NK-92 treated with Interleukin-12 subunit alpha and Interleukin-12 subunit beta, amount 100 ng/mL, for 24 hours (cell line): ENCODE data around the gene PRSS36.

Experiments
- DNase-seq: peaks from one replicate; lab custom pipeline; 2025; lab: John Stamatoyannopoulos, UW

PRSS36 gene

GRCh38 chr16:31099860-31100638 lies 49.8 kb downstream of the PRSS36 start:
- DNase-seq: no peak

GRCh38 chr16:31094424-31095120 lies 55.3 kb downstream of the PRSS36 start, which contains the start of gene VKORC1:
VKORC1 (minus strand) TSS chr16:31094797; CDS start chr16:31094729, 68 bp downstream.
- peak; percentile 82 for DNase-seq

DNA sequence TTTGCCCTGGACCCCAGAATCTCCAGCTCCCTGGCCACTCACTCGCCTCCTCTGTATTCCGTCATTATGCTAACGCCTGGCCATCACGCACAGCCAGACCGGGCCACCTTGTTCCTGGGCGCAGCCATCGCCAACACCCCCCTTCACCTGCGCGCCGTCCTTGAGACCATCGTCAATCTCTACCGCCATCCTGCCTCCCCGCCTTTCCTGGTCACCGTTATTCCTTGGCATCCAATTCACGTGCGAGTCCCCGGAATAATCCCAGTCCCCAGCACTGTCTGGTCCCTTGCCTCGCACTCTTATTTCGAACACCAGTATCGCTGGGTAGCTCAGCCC lies 55.8 kb downstream of the PRSS36 start:
- DNase-seq: no peak

GRCh38 chr16:31093132-31093703 lies 56.6 kb downstream of the PRSS36 start:
- DNase-seq: no peak

- DNase-seq: no peak
These were observed 57.5 kb downstream of the PRSS36 start for GRCh38 chr16:31092330-31092729.

DNA sequence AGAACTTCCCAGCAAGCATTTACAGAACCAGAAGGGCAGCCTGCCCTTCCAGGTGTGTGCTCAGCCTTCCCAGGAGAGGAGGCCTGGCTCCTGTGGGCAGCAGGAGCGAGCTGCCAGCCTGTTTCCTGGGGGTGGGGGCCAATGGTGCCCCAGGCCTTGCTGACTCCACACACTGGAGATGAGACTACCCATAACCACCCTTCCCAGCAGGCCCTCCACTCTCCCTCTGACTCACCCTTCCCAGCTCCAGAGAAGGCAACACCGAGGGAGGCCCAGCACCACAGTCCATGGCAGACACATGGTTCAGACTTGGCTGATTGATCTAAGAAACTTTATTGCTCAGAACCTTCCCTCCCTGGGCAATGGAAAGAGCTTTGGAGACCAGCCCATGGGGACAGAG lies 59.3 kb downstream of the PRSS36 start:
- no peak for DNase-seq

DNA sequence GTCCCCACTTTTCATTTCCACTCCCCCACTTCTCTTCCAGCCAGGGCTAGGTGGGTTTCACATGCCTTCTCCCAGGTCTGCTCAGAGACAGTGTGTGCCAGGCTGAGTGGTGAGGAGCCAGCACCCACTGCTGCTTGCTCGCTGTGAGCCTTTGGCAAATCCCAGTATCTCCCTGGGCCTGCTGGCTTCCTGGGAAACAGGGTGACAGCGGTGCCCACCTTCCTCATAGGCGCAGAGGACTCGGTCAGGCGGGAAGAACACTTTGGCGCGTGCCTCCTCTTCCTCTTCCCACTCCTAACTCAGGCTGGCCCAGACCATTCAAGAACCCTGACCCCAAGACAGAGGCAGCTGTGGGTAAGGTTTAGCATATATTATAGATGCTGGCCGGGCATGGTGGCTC lies 60.7 kb downstream of the PRSS36 start:
- no peak for DNase-seq
